ENCODE measurements around the gene FBXW5. TPM values are rescaled to one million over a fixed set of nuclear protein-coding genes. Genes with fewer than 3 reads are reported as not detected.

The FBXW5 gene
- total and polyA plus RNA-seq, 10 of the 15 experiments (the other 5 are each of a cell fraction or from before 2014, with no cell fraction given) = 0.21 to 97.3 (median 44.5) TPM

- TF ChIP-seq USF1 (IDR thresholded peaks at IDR 0.05; ENCODE audit: borderline replicate concordance, extremely low read length, insufficient read depth, low read depth, low read length) (no peak), TCF7 (IDR thresholded peaks at IDR 0.05; ENCODE audit: borderline replicate concordance) (no peak), ZNF687 (IDR thresholded peaks at IDR 0.05) (peak; percentile 55), HDAC2 (IDR thresholded peaks at IDR 0.05) (no peak)
Measured at GRCh38 chr9:136949817-136950655, 5.5 kb upstream of the FBXW5 start (continued).
